ENCODE data around the gene MAGI2. TPM values are rescaled to one million over a fixed set of nuclear protein-coding genes. Genes with fewer than 3 reads are reported as not detected.

Gene MAGI2
- total and polyA plus RNA-seq, 2 experiments from 2014 or later, result 10.4 to 26.4 TPM

DNA sequence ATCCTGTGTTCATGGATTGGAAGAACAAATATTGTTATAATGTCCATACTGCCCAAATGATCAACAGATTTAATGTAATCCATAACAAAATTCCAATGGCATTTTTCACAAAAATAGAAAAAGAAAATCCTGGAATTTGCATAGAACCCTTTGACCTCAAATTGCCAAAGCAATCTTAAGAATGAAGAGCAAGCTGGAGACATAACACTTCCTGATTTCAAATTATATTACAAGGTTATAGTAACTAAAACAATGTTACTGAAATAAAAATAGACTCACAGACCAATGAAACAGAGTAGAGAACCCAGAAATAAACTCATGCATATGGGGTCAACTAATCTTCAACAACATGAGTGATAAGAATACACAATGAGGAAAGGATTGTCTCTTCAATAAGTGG, 1352.4 kb downstream of the MAGI2 start:
- no peak for TF ChIP-seq EZH2 (IDR thresholded peaks at IDR 0.05; ENCODE audit: low read depth, unreplicated experiment)
- TF ChIP-seq JUNB (IDR thresholded peaks at IDR 0.05; ENCODE audit: unreplicated experiment), result no peak
- no peak for TF ChIP-seq STAT1 (IDR thresholded peaks at IDR 0.05; ENCODE audit: unreplicated experiment)
- TF ChIP-seq, protein P1, sequence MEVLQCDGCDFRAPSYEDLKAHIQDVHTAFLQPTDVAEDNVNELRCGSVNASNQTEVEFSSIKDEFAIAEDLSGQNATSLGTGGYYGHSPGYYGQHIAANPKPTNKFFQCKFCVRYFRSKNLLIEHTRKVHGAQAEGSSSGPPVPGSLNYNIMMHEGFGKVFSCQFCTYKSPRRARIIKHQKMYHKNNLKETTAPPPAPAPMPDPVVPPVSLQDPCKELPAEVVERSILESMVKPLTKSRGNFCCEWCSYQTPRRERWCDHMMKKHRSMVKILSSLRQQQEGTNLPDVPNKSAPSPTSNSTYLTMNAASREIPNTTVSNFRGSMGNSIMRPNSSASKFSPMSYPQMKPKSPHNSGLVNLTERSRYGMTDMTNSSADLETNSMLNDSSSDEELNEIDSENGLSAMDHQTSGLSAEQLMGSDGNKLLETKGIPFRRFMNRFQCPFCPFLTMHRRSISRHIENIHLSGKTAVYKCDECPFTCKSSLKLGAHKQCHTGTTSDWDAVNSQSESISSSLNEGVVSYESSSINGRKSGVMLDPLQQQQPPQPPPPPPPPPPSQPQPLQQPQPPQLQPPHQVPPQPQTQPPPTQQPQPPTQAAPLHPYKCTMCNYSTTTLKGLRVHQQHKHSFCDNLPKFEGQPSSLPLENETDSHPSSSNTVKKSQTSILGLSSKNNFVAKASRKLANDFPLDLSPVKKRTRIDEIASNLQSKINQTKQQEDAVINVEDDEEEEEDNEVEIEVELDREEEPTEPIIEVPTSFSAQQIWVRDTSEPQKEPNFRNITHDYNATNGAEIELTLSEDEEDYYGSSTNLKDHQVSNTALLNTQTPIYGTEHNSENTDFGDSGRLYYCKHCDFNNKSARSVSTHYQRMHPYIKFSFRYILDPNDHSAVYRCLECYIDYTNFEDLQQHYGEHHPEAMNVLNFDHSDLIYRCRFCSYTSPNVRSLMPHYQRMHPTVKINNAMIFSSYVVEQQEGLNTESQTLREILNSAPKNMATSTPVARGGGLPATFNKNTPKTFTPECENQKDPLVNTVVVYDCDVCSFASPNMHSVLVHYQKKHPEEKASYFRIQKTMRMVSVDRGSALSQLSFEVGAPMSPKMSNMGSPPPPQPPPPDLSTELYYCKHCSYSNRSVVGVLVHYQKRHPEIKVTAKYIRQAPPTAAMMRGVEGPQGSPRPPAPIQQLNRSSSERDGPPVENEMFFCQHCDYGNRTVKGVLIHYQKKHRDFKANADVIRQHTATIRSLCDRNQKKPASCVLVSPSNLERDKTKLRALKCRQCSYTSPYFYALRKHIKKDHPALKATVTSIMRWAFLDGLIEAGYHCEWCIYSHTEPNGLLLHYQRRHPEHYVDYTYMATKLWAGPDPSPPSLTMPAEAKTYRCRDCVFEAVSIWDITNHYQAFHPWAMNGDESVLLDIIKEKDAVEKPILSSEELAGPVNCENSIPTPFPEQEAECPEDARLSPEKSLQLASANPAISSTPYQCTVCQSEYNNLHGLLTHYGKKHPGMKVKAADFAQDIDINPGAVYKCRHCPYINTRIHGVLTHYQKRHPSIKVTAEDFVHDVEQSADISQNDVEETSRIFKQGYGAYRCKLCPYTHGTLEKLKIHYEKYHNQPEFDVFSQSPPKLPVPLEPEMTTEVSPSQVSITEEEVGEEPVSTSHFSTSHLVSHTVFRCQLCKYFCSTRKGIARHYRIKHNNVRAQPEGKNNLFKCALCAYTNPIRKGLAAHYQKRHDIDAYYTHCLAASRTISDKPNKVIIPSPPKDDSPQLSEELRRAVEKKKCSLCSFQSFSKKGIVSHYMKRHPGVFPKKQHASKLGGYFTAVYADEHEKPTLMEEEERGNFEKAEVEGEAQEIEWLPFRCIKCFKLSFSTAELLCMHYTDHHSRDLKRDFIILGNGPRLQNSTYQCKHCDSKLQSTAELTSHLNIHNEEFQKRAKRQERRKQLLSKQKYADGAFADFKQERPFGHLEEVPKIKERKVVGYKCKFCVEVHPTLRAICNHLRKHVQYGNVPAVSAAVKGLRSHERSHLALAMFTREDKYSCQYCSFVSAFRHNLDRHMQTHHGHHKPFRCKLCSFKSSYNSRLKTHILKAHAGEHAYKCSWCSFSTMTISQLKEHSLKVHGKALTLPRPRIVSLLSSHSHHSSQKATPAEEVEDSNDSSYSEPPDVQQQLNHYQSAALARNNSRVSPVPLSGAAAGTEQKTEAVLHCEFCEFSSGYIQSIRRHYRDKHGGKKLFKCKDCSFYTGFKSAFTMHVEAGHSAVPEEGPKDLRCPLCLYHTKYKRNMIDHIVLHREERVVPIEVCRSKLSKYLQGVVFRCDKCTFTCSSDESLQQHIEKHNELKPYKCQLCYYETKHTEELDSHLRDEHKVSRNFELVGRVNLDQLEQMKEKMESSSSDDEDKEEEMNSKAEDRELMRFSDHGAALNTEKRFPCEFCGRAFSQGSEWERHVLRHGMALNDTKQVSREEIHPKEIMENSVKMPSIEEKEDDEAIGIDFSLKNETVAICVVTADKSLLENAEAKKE (CRISPR knock-in tag; IDR thresholded peaks at IDR 0.05), result no peak
- no peak for TF ChIP-seq ETS1 (IDR thresholded peaks at IDR 0.05)
- TF ChIP-seq NANOG (IDR thresholded peaks at IDR 0.05; ENCODE audit: borderline replicate concordance), result no peak
- no peak for TF ChIP-seq EZH2phosphoT487 (IDR thresholded peaks at IDR 0.05; ENCODE audit: unreplicated experiment)
- no peaks in the 10 kb centered on the region for H3F3A ChIP-seq (replicated peaks; ENCODE audit: low read depth)
- H3K79me2 ChIP-seq (replicated peaks; ENCODE audit: insufficient read depth), result no peaks in the 10 kb centered on the region
- no peaks in the 10 kb centered on the region for H3K27me3 ChIP-seq (ENCODE audit: insufficient read depth)
- H3K4me3 ChIP-seq, result no peak overlapping the region
- Mint-ChIP-seq H3K27ac (no peak overlapping the region), H3K4me1 (no peaks in the 10 kb centered on the region), H3K36me3 (ENCODE audit: low read depth) (no peaks in the 10 kb centered on the region), H3K9me3 (no peaks in the 10 kb centered on the region), H3K4me3 (no peak overlapping the region), H3K27me3 (ENCODE audit: insufficient read depth, low read depth, poor library complexity) (no peaks in the 10 kb centered on the region)
- no peak overlapping the region for H3K27ac ChIP-seq (ENCODE audit: low read depth)
- H3K4me1 ChIP-seq (ENCODE audit: insufficient read depth), result no peaks in the 10 kb centered on the region
- H3K9me2 ChIP-seq (ENCODE audit: insufficient read depth), result no peaks in the 10 kb centered on the region
- no peak overlapping the region for H2AFZ ChIP-seq
- no peak overlapping the region for H3K4me2 ChIP-seq
- no peaks in the 10 kb centered on the region for H3K36me3 ChIP-seq (ENCODE audit: insufficient read depth)
- DNase-seq (ENCODE audit: low spot score), result no peak
- ATAC-seq, result no peak
- H4K20me1 ChIP-seq (replicated peaks; ENCODE audit: insufficient read depth), result no peaks in the 10 kb centered on the region
